Osteocyte (in vitro differentiated cells): ENCODE results near the gene AATF. TPM values are rescaled to one million over a fixed set of nuclear protein-coding genes. Genes with fewer than 3 reads are reported as not detected.

Experiments used
- DNase-seq: peaks from one replicate; pipeline ENCODE4 v3.0.0; 2021; ENCODE audit warnings: mixed read lengths; ENCODE audit not compliant: unreplicated experiment; ENCODE audit errors: extremely low spot score
- H3K27ac Mint-ChIP-seq: one replicate; pipeline ENCODE4 v1.8.0; 2021; ENCODE audit warnings: mild to moderate bottlenecking, mixed read lengths; ENCODE audit not compliant: unreplicated experiment
- H3K27me3 Mint-ChIP-seq: one replicate; pipeline ENCODE4 v1.8.0; 2021; ENCODE audit warnings: mixed read lengths; ENCODE audit not compliant: unreplicated experiment
- H3K36me3 Mint-ChIP-seq: one replicate; pipeline ENCODE4 v1.8.0; 2021; ENCODE audit warnings: mixed read lengths; ENCODE audit not compliant: unreplicated experiment
- H3K4me1 Mint-ChIP-seq: one replicate; pipeline ENCODE4 v1.8.0; 2021; ENCODE audit warnings: mixed read lengths; ENCODE audit not compliant: unreplicated experiment
- H3K4me3 Mint-ChIP-seq: one replicate; pipeline ENCODE4 v1.8.0; 2021; ENCODE audit warnings: mild to moderate bottlenecking, moderate library complexity, mixed read lengths; ENCODE audit not compliant: unreplicated experiment
- H3K9me3 Mint-ChIP-seq: one replicate; pipeline ENCODE4 v1.8.0; 2021; ENCODE audit warnings: mixed read lengths; ENCODE audit not compliant: unreplicated experiment
- total RNA-seq: library from RNA; stranded (reverse); gene quantifications from 2 replicates; pipeline ENCODE4 v1.2.1, GENCODE V29; 2021
- TF ChIP-seq, protein P1 (sequence below): fragments of 200-600 bp; sonication (generic); IDR thresholded peaks from 2 replicates; pipeline ENCODE4 v1.5.0; 2021; ENCODE audit warnings: antibody characterized with exemption, mild to moderate bottlenecking, moderate library complexity

AATF gene
- total RNA-seq, 1 donor from 2014 or later, result 39.6 TPM

DNA sequence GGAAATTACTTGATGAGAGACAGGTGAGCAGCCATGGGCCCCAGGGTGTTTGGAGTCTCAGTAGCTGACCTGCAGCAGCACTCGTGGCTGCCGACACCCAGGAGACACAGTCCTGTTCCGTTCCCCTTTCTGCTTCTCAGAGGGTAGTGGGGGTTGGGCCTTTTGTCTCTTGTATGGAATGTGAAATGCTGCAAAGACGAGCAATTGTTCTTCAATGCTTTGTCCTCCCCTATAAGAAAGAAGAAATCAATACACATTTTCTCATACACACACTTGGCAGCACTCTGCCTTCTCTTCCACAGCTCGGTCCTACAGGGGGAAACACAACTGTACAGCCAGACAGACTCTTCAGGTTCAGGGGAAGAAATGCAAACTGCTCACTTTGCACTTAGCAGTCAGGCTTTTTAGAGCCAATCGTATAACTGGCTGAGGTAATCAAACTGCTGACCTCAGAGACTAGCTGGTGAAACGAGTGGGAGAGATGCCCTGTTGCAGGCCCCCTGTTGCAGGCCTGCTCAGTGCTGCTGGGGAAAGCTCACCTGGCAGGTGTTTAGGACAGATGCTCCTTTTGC is 96.7 kb downstream of the AATF start:
- no peaks in the 10 kb centered on the region for H3K9me3 Mint-ChIP-seq
- peaks cover 3% of the 10 kb centered on the region for H3K36me3 Mint-ChIP-seq
- no peak for DNase-seq
- H3K4me1 Mint-ChIP-seq, result peaks cover 4% of the 10 kb centered on the region
- TF ChIP-seq, protein P1, sequence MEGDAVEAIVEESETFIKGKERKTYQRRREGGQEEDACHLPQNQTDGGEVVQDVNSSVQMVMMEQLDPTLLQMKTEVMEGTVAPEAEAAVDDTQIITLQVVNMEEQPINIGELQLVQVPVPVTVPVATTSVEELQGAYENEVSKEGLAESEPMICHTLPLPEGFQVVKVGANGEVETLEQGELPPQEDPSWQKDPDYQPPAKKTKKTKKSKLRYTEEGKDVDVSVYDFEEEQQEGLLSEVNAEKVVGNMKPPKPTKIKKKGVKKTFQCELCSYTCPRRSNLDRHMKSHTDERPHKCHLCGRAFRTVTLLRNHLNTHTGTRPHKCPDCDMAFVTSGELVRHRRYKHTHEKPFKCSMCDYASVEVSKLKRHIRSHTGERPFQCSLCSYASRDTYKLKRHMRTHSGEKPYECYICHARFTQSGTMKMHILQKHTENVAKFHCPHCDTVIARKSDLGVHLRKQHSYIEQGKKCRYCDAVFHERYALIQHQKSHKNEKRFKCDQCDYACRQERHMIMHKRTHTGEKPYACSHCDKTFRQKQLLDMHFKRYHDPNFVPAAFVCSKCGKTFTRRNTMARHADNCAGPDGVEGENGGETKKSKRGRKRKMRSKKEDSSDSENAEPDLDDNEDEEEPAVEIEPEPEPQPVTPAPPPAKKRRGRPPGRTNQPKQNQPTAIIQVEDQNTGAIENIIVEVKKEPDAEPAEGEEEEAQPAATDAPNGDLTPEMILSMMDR, result no peak
- H3K27me3 Mint-ChIP-seq, result no peaks in the 10 kb centered on the region
- no peak overlapping the region for H3K27ac Mint-ChIP-seq
- H3K4me3 Mint-ChIP-seq, result no peak overlapping the region

DNA sequence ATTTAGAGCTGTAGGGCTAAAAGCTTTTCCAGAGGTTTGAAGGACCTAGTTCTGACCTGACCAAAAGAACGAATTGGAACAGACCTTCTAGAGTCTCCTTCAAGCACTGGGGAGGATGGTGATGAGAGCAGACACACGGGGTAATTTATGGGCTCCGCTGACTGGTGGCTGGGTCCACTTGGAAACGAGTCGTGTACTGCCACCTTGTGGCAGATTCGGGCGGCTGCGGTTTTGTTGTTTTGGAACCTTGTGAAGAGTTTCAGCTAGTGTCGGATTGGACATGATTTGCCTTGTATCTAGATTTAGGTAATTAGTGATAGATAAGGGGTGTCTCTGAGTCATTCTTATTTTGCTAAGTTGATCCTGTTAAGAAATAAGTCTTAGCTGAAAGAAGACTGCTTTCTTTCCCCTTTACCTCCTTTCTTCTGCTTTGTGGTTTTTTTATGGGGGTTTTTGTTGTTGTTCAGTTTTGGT is 98.9 kb downstream of the AATF start:
- Mint-ChIP-seq H3K27me3 (no peaks in the 10 kb centered on the region), H3K27ac (no peak overlapping the region), H3K4me3 (no peak overlapping the region), H3K9me3 (no peaks in the 10 kb centered on the region), H3K4me1 (peaks cover 4% of the 10 kb centered on the region), H3K36me3 (peaks cover 3% of the 10 kb centered on the region)
- peak; percentile 90 for DNase-seq
- TF ChIP-seq, protein P1, result peak; percentile 92

DNA sequence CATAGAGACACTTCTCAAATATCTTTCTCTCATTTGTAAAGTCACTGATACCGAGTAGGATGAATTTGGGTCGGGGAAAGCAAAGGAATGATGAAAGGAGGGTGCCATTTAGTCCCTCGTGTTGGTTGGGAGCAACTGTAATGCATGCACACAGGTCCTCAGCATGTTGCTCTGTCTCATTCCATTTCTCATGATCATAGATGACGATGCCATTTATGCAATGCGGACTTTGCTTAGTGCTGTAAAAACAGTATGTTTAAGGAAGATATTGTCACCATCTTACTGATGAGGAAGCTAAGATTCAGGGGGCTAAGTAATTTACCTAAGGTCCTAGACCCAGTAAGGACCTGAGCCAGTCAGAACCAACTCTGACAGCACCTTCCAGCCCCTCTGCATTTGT is 100.1 kb downstream of the AATF start:
- DNase-seq, result no peak
- H3K4me1 Mint-ChIP-seq, result no peaks in the 10 kb centered on the region
- H3K9me3 Mint-ChIP-seq, result no peaks in the 10 kb centered on the region

DNA sequence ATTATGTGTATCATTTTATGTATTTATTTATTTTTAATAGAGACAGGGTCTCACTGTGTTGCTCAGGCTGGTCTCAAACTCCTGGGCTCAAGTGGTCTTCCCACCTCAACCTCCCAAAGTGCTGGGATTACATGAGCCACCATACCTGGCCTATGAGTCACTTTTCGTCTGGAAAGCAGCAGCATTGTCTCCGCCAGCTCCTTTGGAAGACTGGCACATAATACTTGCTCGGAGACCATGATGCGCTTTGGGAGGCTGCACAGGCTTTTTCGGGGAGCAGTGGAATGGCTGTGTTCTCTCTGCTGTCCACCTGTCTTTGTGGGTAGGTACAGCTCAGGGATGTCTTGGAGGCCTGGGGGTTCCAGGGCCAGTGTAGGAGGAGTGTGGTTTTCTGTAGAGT is 102.2 kb downstream of the AATF start:
- no peaks in the 10 kb centered on the region for H3K27me3 Mint-ChIP-seq
- H3K27ac Mint-ChIP-seq, result no peak overlapping the region
- H3K4me3 Mint-ChIP-seq, result no peak overlapping the region
- no peaks in the 10 kb centered on the region for H3K9me3 Mint-ChIP-seq
- no peaks in the 10 kb centered on the region for H3K36me3 Mint-ChIP-seq
- TF ChIP-seq, protein P1, result no peak
- no peaks in the 10 kb centered on the region for H3K4me1 Mint-ChIP-seq
- DNase-seq, result no peak

More for the DNA sequence above, 100.1 kb downstream of the AATF start:
- Mint-ChIP-seq H3K27ac (no peak overlapping the region), H3K27me3 (no peaks in the 10 kb centered on the region), H3K36me3 (no peaks in the 10 kb centered on the region), H3K4me3 (no peak overlapping the region)
- TF ChIP-seq, protein P1, result no peak

DNA sequence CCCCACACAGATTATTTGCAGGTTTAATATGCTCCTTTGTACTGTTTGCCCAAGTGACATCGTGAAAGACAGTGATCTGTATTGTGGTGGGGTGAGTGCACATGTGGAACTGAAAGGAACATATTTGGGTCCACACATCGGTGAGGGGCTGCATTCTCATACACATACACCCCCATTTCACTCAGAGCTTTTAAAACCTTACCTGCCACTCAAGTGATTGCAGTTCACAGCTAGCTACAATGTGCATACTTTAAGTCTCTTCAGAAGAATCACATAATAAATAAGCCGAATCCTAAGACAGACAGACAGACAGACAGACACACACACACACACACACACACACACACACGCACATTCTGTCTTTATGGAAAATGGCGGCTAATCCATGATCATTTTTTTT is 102.6 kb downstream of the AATF start:
- no peak for DNase-seq
- Mint-ChIP-seq H3K4me3 (no peak overlapping the region), H3K36me3 (peaks cover under 1% of the 10 kb centered on the region), H3K27me3 (no peaks in the 10 kb centered on the region), H3K9me3 (no peaks in the 10 kb centered on the region), H3K27ac (no peak overlapping the region), H3K4me1 (no peaks in the 10 kb centered on the region)
- TF ChIP-seq, protein P1, result no peak
